GM19397 (cell line): ENCODE results near the gene KCNAB2.

Experiments used
- ATAC-seq: cut with Tn5 transposase; IDR thresholded peaks from one replicate; pipeline ENCODE4 v1.9.1; 2021; ENCODE audit warnings: mild to moderate bottlenecking, moderate library complexity; ENCODE audit not compliant: unreplicated experiment

Gene KCNAB2

DNA sequence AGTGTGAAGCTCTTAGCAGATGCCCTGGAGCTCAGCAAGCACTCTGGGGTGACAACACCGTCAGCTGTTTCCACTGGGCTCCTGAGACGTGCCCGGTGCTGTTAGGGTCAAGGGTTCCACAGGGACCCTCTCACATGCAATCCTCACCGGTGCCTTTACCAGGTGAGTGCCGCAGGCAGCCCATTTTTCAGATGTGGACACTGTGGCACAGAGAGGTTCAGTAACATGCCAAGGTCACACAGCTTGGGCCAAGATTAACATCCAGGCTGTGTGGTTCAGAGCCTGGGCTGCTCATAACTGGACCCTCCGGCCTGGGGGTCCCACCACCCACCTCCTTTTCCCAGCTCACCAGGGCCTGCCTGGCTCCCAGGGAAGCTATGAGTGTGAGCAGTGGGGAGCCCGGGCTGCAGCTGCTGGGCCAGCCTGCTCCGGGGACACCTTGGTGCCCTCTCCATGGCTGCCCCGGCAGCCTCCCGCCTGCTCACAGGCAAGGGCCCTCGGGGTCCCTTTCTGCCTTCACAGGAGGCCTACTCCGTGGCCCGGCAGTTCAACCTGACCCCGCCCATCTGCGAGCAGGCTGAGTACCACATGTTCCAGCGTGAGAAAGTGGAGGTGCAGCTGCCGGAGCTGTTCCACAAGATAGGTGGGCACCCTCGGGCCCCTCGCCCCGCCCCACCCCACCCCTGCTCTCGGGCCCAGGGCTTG lies 49.3 kb downstream of the KCNAB2 start:
- no peak for ATAC-seq

DNA sequence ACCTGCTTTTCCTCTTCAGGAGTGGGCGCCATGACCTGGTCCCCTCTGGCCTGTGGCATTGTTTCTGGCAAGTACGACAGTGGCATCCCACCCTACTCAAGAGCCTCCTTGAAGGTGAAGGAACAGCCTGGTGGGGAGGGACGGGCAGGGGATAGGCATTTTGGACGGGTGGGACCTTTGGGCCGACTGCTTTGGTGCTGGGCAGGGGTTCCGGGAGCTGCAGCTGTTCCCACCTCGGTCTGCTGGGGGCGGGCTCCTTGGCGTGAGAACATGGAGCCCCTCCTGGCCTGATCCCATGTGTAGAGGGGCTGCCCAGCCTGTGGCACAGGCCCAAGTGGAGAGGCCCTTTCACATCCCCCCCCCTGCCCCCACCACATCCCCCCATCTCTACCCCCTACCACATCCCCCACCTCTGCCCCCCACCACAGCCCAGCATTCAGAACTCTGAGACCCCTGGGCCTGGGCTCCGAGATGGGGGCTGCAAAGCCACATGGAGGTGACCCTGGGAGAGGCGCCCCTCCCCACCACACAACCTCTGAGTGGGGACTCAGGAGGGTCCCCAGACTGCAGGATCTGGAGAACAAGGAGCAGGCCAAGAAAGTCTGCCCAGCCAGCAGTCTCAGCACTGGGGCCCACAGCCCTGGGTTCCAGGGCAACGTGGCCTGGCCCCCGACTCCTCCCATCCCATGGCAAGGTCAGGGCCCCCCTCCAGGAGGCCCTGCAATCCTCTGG lies 50.0 kb downstream of the KCNAB2 start:
- ATAC-seq = no peak

DNA sequence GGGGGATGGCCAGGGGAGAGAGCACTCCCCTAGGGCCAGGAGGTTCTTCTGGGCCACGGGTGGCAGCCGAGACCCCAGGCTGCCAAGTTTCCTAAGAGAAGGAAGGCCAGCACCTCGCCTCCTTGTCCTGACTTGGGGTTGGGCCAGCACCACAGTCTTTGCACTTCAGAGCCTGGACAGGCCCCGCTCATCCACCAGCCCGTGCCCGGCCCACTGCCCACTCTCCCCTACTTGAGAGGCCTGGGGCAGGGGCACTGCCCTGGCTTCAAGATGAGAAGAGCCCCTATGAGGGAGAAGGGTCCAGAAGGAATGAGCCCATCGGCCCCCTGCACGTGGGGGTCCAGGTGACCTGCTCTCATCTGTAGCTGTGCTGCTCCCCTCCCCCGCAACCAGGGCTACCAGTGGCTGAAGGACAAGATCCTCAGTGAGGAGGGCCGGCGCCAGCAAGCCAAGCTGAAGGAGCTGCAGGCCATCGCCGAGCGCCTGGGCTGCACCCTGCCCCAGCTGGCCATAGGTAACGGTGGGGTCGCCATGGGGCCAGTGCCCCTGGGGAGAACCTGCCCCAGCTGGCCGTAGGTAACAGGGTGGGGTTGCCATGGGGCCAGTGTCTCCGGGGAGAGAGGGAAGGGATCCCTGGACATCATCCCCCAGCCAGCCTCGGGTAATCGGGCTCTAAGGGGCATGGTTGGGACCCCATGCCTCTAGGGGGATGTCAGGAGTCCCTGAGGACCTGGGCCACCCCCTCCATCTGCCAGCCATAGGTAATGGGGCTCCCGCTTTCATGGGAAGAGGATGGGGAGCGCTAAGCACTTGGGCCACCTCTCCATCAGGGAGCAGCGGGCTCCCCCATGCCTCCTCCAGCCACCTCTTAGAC lies 50.8 kb downstream of the KCNAB2 start:
- ATAC-seq = no peak

DNA sequence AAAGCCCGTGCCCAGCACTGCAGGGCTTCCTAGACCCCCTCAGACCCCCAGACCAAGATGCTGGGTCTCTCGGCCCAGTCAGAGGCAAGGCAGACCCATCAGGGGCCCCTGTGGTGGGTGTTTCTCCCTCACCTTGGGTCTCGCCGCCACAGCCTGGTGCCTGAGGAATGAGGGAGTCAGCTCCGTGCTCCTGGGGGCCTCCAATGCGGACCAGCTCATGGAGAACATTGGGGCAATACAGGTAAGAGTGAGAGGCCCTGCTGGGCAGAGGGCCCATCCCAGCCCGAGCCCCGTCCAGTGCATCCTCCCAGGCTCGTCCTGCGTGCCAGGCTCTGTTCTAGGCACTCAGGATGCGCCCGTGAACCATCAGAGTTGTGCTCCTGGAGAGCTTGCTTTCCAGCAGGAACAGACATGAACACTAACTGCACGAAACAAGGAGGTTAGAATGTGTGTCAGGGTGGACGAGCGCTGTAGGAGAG lies 51.5 kb downstream of the KCNAB2 start:
- no peak for ATAC-seq

DNA sequence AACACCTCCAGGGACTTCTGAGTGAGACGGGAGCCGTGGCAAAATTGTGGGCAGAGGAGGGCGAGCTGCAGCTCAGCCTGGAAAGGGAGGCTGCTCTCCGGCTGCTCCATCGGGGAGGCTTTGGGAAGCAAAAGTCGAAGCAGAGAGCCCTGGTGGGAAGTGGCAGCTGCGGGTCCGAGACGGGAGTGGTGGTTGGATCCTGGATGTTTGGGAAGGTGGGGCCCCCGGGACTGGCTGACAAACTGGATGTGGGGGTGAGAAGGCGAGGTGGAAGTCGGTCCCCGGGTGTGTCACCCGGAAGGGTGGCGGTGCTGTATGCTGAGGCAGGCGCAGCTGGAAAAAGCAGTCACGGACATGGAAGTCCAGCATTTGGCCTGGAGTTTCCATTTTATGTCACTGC lies 52.1 kb downstream of the KCNAB2 start:
- ATAC-seq = no peak

DNA sequence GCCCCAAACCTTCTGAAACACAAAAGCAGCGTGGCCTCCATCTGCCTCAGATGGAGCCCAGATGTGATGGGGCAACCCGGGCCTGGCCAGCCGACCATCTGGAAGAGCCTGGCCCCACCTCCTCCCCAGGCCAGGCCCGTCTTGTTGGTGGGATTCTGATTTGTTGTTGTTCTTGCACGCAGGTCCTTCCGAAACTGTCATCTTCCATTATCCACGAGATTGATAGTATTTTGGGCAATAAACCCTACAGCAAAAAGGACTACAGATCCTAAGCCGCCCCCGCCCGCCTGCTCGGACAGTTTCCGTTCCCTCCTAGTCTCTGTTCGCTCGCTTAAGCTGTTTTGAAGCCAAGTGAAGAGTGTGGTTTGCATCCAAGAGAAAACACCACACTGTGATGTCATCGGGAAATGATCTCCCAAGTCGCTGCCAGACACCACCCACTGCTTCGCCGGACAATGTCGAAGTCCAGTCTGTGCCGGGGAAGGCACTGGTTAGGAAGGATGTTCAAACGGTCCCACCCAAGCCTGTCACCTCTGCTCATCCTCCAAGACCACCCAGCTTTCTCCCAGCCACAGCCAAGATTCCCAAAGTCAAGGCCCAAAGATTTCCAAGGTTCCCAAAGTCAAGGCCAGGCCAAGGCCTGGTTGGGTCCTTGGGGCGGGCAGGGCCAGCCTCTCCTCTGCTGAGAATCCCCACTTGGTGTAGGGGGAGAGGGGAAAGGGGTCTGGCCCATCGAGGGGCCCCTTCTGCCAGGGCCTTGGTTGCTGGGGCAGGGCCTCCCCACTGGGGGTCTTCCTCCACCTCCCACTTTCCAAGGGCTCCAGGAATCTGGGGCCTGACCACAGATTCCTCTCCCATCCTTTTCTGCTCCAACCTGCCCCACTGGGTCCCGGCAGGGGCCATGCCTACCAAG lies 52.9 kb downstream of the KCNAB2 start:
- no peak for ATAC-seq

DNA sequence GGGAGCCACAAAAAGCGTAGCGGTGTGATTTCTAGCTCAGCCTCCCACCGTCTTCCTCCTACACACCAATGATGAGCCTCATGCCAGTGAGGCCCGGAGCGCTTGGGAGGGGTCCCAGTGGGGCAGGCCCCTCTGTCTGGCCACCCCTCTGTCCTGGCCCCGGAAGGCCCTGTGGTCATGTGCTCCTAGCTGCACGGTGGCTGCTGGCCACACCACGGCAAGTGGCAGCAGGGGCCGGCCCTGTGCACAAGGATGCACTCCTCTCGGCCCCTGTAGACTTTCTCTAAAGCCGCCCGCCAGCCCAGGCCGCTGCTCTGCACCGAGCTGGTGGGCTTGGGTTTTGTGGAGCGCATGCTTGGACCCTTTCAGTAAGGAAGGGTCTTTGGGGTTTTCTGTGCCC lies 53.6 kb downstream of the KCNAB2 start:
- no peak for ATAC-seq

DNA sequence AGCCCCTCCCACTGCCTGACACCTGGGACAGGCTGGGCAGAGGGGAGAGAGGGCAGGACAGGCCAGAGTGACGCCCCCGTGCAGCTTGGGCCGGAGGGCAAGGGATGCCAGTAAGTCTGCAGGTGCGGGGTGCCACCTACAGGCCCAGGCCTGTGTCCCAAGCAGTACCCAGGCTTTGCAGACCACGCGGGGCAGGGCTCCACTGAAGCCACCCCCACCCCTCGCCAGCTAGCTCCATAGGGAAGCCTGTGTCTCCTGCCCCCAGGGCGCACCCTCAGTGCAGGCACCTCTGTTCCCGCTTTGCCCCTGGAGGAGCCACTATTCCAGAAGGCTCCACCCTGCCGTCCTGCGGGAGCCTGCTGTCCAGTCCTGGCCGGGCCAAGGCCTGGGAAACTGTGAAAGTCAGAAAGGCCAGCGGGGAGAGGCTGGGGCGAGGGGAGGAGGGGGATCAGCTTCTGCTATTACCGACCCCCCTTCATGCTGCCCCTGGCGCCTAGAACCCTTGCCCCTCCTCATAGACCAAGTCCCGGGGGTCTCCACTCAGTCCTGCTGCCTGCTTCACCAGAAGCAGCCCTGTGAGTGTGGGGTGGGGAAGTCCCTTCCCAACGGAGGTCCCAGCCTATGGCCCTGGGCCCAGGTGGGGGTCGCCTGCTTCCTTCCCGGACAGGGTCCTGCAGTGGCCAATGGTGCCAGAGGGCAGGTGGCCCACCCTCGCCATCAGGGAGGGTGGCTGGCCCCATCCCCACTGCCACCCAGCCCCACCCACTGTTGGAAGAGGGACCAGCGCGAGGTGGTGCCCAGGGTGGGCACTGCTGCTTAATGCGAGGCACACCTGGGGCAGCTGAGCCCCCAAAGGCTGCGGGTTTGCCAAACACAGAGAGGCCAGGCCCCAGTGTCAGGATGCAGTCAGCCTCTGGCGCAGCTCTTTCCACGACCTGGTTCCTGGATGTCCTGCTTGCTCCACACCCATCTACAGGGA lies 54.4 kb downstream of the KCNAB2 start:
- ATAC-seq = no peak

DNA sequence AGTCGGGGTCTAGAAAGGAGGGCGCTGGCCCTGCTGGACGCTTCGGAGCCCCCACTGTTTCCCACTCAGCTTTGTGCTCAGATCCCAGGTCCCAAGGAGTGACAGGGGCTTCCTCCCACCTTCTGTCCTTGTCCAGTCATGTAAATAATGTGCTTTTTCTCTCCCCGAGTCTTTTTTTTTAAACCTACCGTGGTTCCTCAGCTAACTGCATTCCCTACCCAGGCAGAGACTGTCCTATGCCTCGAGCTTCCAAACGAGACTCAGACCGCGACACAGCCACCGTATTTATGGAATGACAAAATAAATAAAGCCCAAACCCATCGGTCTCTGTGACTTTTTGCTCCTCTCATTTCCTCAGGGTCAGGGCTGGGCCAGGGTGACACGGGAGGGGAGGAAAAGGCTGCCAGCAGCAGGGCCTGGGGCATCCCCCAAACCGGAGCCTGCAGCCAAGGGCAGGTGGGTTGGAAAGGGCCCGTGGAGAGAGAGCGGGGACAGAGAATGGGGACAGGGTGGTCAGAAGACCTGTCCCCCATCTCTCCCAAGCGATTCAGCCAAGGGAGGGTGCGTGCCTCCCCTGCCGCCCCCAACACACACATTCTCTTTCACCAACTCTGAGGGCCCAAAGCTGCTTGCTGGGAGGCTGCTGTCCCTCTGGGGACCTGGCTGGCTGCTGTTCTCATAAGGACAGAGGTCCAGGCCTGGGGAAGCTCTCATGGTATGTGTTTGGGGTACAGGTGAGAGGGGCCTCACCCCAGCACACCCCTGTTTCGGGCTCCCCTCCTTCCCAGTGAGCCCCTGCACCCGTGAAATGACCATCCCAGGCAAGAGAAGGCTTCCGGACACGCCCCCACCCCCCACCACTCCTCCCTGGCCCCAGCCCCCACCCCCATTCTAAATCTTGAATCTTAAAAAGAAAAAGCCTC lies 55.4 kb downstream of the KCNAB2 start:
- no peak for ATAC-seq

DNA sequence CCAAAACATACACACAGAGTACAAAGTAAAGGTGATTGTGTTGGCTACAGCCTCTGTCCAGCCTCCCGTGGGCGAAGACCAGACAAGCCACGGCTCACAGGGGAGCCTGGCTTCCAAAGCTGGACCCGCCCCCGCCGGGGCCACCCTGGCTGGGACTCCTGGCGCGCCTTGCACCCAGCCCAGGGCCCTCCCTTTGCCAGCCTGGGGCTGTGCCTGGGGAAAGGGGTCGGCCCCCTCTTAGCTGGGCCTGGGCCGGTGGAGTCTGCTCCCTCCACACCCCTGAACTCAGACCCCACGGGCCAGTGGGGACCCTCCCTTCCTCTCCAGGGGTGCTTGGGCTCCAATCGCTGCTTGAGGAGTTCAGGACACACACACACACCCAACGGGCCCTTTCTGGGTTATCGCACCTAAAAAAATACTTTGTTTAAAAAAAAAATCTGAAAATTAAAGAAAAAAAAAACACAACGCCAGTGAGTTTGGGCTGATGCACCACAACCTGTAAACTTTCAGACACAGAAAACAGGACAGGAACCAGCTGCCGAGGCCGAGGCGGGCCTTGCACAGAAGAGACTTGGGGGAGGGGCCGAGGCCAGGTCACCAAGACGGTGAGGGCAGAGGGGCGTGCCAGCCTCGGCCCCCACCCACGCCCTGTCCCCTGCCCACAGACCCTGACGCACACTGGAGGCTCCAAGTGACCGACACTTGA lies 56.3 kb downstream of the KCNAB2 start:
- no peak for ATAC-seq

DNA sequence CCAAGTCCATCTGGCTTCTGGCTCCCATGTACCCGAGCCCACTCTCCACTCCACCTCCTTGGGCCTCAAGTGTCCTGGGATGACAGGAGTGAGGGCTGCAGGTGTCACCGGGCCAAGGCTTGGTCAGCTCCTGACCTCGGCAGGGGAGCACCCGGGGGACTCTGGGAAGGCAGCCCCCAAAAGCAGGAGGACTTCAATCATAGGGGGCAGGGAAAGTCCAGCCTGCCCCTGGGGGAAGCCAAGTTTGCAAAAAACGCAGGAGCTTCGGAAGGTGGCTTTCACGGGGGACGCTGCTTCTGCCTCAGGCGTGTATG lies 56.8 kb downstream of the KCNAB2 start:
- no peak for ATAC-seq

DNA sequence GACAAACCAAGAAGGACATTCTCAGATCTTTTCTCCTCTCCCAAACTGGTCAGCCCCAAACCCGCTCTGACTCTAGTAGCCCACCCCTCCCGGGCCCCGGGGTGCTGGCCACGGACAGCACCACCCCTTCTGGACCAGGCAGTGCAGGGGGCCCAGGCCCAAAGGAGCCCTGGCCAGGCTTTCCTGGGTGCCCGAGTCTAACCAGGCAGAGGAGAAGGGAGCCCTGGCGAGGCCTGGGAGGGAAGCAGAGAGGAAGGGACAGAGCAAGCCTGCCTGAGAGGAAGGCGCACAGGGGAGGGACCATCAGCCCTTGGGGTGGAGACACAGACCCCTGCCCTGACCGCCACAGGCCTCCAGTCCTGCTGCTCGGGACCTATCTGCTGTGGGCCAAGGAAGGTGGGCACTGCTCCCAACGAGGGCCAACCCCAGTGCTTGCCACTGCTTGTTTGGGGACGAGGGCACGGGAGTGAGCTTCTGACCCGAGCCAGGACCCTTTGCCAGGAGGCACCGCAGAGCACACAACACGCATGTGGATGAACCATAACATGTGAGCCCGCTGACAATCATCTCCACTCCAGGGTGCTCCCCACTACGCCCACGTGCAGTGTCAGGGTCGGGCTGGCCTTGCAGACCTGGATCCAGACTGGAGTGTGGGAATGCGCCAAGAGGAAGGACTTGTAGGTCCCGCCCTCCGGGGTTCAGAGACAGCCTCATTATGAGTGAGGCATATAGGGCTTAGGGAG lies 57.6 kb downstream of the KCNAB2 start:
- ATAC-seq = no peak

DNA sequence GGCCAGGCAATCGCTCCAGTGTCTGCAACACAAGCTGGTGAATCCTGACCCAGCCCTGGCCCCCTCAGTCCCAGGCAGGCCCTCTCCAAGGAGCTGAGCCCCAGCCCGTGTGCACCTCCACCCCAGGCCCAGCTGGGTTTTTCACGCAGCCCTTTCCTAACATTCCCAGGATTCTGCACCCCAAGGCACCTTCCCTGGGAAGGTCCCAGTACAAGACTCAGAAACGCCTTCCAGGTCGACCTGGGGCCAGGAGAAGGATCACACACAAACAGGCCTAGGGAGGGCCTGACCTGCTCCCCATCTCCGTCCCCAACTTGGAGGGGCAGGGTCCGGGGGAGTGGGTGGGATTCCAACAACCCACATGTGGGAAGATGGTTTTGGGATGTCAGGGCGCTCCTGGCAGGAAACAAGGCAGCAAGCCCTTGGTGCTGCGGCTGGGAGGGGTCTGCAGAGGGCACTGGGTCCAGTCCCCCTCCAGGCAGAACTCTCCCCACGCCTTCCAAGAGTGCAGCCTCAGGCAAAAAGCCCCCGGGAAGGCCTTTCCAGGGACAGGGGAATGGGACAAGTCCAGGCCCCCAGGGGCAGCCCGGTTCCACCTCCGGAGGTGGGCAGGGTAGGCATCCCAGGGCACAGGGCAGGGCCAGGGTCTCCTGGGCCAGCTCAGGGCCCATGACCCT lies 58.3 kb downstream of the KCNAB2 start:
- no peak for ATAC-seq

DNA sequence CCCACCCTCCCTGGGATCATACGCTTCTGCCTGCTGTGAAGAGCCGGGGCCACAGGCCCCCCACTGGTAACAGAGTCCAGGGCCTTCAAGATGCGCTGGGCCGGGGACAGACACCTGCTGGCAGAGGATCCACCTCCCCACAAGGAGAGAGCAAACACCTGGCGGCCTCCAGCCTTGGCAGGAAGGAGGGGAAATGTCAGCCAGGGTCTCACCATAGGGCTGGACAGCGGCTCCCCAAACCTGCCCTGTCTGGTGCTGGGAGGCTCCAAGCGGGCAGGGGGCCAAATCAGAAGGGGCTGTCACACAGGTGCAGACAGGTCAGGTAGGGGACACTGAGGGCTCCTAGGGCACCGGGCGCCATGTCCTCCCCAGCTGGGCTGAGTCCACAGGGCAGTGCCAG lies 58.9 kb downstream of the KCNAB2 start:
- ATAC-seq = no peak

DNA sequence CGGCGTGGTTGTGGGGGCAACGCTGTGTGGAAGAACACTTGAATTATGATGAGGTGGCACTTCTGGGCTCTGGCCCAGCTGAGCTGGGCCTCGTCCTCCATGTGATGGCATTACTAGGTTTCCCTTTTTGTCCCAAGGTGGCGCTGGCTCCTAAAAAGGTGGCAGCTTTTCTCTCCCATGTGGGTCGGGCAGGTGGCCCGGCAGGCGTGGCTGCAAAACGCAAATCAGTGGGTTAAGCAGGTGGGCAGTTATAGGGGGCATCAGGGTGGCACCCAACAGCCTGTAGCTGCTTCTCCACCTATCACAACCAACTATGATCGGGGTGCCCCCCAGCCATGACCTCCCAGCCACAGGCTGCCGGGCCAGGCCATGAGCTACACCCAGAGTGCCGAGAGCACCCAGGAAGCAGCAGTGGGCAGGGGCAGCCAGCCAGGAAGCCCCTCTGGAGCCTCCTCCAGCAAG lies 59.6 kb downstream of the KCNAB2 start:
- ATAC-seq = no peak

DNA sequence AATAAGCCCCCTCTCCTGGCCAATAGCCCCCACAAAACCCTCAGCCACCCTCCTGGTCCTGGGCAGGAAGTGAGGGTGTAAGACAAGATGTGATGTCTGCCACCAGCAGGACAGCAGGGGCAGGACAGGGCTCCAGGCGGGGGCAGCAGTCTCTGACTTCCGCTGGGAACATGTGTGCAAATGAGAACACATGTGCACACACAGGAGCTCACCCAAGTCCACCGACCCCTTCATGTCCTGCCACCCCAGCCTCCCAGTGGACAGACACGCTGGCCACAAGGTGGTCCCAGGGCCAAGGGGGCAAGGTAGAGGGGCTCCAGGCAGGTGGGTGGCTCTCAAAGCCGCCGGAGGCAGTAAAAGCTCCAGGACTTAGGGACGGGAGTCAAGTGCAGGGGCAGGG lies 60.1 kb downstream of the KCNAB2 start:
- no peak for ATAC-seq
